Osteocyte (in vitro differentiated cells): ENCODE data around the gene PHF14. TPM values are rescaled to one million over a fixed set of nuclear protein-coding genes. Genes with fewer than 3 reads are reported as not detected.

Source experiments
- DNase-seq: peaks from one replicate; pipeline ENCODE4 v3.0.0; 2021; ENCODE audit warnings: mixed read lengths; ENCODE audit not compliant: unreplicated experiment; ENCODE audit errors: extremely low spot score
- H3K27ac Mint-ChIP-seq: one replicate; pipeline ENCODE4 v1.8.0; 2021; ENCODE audit warnings: mild to moderate bottlenecking, mixed read lengths; ENCODE audit not compliant: unreplicated experiment
- H3K27me3 Mint-ChIP-seq: one replicate; pipeline ENCODE4 v1.8.0; 2021; ENCODE audit warnings: mixed read lengths; ENCODE audit not compliant: unreplicated experiment
- H3K36me3 Mint-ChIP-seq: one replicate; pipeline ENCODE4 v1.8.0; 2021; ENCODE audit warnings: mixed read lengths; ENCODE audit not compliant: unreplicated experiment
- H3K4me1 Mint-ChIP-seq: one replicate; pipeline ENCODE4 v1.8.0; 2021; ENCODE audit warnings: mixed read lengths; ENCODE audit not compliant: unreplicated experiment
- H3K4me3 Mint-ChIP-seq: one replicate; pipeline ENCODE4 v1.8.0; 2021; ENCODE audit warnings: mild to moderate bottlenecking, moderate library complexity, mixed read lengths; ENCODE audit not compliant: unreplicated experiment
- H3K9me3 Mint-ChIP-seq: one replicate; pipeline ENCODE4 v1.8.0; 2021; ENCODE audit warnings: mixed read lengths; ENCODE audit not compliant: unreplicated experiment
- total RNA-seq: library from RNA; stranded (reverse); gene quantifications from 2 replicates; pipeline ENCODE4 v1.2.1, GENCODE V29; 2021
- TF ChIP-seq, protein P1 (sequence below): fragments of 200-600 bp; sonication (generic); IDR thresholded peaks from 2 replicates; pipeline ENCODE4 v1.5.0; 2021; ENCODE audit warnings: antibody characterized with exemption, mild to moderate bottlenecking, moderate library complexity

PHF14 gene
- total RNA-seq, 1 donor from 2014 or later: 43.5 TPM

DNA sequence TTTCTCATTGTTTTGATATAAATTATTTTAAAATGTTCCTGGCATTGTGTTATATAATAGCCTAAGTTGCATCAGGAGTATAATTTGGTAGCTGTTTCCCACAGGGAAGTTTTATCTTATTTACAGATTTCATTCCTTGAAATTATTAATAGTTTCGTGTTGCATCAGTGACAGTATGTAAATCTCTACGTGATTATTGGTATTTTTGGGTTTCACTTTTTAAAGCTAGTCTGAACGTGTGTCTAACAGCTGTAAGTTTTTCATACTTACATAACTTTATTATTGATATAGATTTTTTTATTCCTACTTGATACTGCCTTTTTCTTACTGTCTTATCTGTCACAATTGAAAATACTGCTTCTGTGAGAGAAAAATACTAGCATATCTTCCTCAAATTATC, 167.9 kb downstream of the PHF14 start:
- TF ChIP-seq, protein P1, sequence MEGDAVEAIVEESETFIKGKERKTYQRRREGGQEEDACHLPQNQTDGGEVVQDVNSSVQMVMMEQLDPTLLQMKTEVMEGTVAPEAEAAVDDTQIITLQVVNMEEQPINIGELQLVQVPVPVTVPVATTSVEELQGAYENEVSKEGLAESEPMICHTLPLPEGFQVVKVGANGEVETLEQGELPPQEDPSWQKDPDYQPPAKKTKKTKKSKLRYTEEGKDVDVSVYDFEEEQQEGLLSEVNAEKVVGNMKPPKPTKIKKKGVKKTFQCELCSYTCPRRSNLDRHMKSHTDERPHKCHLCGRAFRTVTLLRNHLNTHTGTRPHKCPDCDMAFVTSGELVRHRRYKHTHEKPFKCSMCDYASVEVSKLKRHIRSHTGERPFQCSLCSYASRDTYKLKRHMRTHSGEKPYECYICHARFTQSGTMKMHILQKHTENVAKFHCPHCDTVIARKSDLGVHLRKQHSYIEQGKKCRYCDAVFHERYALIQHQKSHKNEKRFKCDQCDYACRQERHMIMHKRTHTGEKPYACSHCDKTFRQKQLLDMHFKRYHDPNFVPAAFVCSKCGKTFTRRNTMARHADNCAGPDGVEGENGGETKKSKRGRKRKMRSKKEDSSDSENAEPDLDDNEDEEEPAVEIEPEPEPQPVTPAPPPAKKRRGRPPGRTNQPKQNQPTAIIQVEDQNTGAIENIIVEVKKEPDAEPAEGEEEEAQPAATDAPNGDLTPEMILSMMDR: no peak
- H3K27me3 Mint-ChIP-seq: no peaks in the 10 kb centered on the region

DNA sequence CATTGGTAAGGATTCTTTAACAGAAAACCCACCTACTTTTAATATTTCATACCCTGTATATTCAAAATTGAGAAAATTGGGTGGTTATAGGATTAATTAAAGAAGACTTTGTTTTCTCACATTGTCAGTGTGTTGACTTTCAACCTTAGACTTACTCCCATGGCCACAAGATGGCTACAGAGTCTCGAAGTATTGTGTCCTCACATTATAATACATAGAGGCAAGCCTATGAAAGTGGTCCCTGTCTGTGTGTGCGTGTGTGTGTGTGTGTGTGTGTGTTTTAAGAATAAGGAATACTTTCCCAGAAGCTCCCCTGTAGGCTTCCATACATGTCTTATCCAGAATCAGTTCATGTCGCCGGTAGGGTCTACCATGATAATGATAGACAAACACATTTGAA, 180.0 kb downstream of the PHF14 start:
- Mint-ChIP-seq H3K27ac (no peak overlapping the region), H3K9me3 (no peaks in the 10 kb centered on the region), H3K4me1 (peaks cover 3% of the 10 kb centered on the region), H3K36me3 (peaks cover 17% of the 10 kb centered on the region), H3K4me3 (no peak overlapping the region), H3K27me3 (no peaks in the 10 kb centered on the region)
- no peak for DNase-seq
- TF ChIP-seq, protein P1: no peak

More for the DNA sequence above, 167.9 kb downstream of the PHF14 start:
- Mint-ChIP-seq H3K27ac (no peak overlapping the region), H3K36me3 (peaks cover 17% of the 10 kb centered on the region), H3K9me3 (no peaks in the 10 kb centered on the region), H3K4me3 (no peak overlapping the region), H3K4me1 (peaks cover 7% of the 10 kb centered on the region)
- no peak for DNase-seq

DNA sequence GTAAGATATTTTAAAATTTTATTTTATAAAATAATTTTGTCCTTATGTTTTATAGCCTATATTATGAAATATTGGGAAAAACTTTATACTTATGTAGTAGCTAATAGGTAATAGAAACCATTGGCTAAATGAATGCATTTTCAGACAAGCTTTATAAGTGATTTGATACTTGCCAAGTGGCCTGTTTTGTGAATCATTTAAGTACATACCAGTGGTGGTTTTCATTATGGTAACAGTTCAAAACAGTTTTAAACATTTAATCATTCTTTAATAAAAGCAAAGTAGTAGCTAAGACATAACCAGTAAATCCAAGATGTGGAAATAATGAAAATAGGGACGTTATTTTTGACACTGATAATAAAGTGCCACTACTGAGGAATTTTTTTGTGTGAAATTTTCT, 182.2 kb downstream of the PHF14 start:
- peaks cover 5% of the 10 kb centered on the region for H3K9me3 Mint-ChIP-seq
- H3K27ac Mint-ChIP-seq: no peak overlapping the region
- peaks cover 3% of the 10 kb centered on the region for H3K4me1 Mint-ChIP-seq
- no peaks in the 10 kb centered on the region for H3K27me3 Mint-ChIP-seq
- TF ChIP-seq, protein P1: no peak
- no peak for DNase-seq
- peaks cover 14% of the 10 kb centered on the region for H3K36me3 Mint-ChIP-seq
- no peak overlapping the region for H3K4me3 Mint-ChIP-seq

DNA sequence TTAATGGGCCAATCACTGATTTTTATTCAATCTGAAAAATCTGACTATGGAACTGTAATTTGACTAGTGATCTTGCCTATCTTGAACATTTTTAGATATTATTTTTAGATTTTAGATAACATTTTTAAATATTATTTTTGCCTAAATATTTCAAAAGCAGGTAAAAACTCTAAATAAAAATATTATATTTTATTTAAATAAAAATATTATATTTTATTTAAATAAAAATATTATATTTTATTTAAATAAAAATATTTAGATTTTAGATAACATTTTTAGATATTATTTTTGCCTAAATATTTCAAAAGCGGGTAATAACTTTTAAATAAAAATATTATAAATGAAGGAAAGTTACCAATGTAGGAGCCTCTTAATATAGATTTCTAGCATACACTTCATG, 187.8 kb downstream of the PHF14 start:
- Mint-ChIP-seq H3K27me3 (no peaks in the 10 kb centered on the region), H3K4me1 (no peaks in the 10 kb centered on the region)

DNA sequence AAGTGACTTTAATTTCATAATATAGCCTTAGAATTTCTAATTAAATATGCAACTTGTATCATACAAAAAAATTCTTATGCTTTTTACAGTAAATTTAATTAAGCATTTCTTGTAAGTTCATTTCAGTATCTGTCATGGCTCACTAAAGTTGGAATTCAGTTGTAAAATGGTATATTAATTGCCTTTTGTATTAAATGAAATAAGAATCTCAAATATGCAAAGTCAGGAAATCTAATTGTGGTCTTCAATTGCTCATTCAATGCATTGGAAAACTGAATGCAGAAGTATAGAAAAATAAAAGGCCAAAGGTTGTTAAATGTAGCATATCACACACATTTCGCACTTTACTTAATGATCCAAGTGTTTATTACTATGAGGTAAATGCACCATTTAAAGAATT, 189.5 kb downstream of the PHF14 start:
- no peak for DNase-seq
- Mint-ChIP-seq H3K27me3 (no peaks in the 10 kb centered on the region), H3K36me3 (peaks cover 4% of the 10 kb centered on the region), H3K9me3 (peaks cover 7% of the 10 kb centered on the region), H3K4me3 (no peak overlapping the region), H3K27ac (no peak overlapping the region), H3K4me1 (no peaks in the 10 kb centered on the region)
- TF ChIP-seq, protein P1: no peak

More for the DNA sequence above, 187.8 kb downstream of the PHF14 start:
- DNase-seq: no peak
- H3K36me3 Mint-ChIP-seq: peaks cover 8% of the 10 kb centered on the region
- peaks cover 7% of the 10 kb centered on the region for H3K9me3 Mint-ChIP-seq
- no peak overlapping the region for H3K27ac Mint-ChIP-seq
- no peak overlapping the region for H3K4me3 Mint-ChIP-seq
- TF ChIP-seq, protein P1: no peak
